GM21381 (cell line): ENCODE results near the gene FHIP1A.

Experiments
- ATAC-seq: cut with Tn5 transposase; IDR thresholded peaks from one replicate; pipeline ENCODE4 v1.9.1; 2021; ENCODE audit warnings: mild to moderate bottlenecking, moderate library complexity; ENCODE audit not compliant: unreplicated experiment

FHIP1A gene

GRCh38 chr4:151454513-151454912 is 45.5 kb downstream of the FHIP1A start:
- no peak for ATAC-seq

GRCh38 chr4:151455212-151455611 is 46.2 kb downstream of the FHIP1A start:
- ATAC-seq, result no peak

GRCh38 chr4:151458148-151458547 is 49.2 kb downstream of the FHIP1A start:
- ATAC-seq, result no peak
